Upper lobe of left lung (tissue), 4 donors: ENCODE results near the gene MCEMP1.

Experiments
- CTCF ChIP-seq, 6 experiments: fragments of 450-650 bp in 4 of 6; fragments of 200-600 bp in 2 of 6; sonication (generic) in 2 of 6; IDR thresholded peaks; one replicate each; pipeline ENCODE4 v1.5.1; 2016 to 2019; ENCODE audit warnings: antibody characterized with exemption in 6 of 6
- EP300 ChIP-seq, 4 donors: sonication (generic); formaldehyde crosslinking; IDR thresholded peaks; one replicate each; pipeline ENCODE4 v1.5.1; 2017; ENCODE audit warnings: antibody characterized with exemption in 4 of 4, control low read depth in 2 of 4
- POLR2A ChIP-seq, 4 donors: fragments of 450-650 bp; IDR thresholded peaks; one replicate each; pipeline ENCODE4 v1.5.1; 2016 to 2017; ENCODE audit warnings: antibody characterized with exemption in 4 of 4, mild to moderate bottlenecking in 2 of 4

- TF ChIP-seq CTCF (IDR thresholded peaks at IDR 0.05) (no peak), POLR2A (IDR thresholded peaks at IDR 0.05) (no peak), EP300 (IDR thresholded peaks at IDR 0.05) (no peak)
These were observed 26.4 kb downstream of the MCEMP1 start for GRCh38 chr19:7703332-7703731.
